Measurements from ENCODE around the gene PSEN2.

The PSEN2 gene

DNA sequence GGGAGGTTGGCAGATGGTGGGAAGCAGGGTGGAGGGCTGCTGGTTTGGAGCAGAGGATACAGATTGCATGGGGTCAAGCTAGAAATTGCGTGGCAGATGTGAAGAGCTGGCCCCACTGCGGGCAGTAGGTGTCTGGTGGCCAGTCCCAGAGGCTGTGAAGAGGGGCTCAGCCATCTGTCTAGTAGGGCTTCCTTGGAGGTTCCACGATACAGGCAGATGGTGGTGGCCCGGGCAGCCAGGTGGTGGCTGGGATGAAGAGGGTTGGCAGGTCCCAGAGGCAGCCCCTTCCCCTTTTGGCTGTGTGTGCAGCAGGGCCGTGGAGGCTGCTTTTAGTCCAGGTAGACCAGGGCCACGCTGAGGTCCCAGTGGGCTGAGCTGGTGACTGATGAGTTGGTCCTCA is 16.6 kb downstream of the PSEN2 start:
- DNase-seq: no peak

DNA sequence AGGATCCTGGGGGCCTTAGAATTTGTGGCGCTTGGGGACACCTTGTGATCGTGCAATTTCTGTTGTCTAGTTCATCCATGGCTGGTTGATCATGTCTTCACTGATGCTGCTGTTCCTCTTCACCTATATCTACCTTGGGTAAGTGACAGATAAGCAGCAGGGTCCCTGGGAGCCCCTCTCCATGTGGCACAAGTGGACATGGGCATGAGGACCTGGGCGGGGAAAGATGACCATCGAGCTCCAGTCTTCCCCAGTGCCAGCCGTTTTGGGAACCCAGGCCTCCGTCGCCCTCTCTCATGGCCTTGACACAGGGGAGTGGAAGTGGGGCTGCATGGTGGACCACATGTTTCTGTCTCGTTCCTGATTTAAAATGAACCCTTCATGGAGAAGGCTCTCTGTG is 17.6 kb downstream of the PSEN2 start:
- DNase-seq: no peak

DNA sequence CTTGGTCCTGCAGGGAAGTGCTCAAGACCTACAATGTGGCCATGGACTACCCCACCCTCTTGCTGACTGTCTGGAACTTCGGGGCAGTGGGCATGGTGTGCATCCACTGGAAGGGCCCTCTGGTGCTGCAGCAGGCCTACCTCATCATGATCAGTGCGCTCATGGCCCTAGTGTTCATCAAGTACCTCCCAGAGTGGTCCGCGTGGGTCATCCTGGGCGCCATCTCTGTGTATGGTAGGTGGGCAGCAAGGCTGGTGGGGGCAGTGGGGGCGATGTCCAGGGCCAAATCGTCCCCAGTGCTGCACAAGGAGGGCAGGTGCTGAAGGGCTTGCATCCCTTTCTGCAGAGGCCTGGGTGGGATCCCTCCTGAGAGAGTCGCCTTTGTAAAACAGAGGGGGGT is 18.4 kb downstream of the PSEN2 start:
- DNase-seq: no peak

DNA sequence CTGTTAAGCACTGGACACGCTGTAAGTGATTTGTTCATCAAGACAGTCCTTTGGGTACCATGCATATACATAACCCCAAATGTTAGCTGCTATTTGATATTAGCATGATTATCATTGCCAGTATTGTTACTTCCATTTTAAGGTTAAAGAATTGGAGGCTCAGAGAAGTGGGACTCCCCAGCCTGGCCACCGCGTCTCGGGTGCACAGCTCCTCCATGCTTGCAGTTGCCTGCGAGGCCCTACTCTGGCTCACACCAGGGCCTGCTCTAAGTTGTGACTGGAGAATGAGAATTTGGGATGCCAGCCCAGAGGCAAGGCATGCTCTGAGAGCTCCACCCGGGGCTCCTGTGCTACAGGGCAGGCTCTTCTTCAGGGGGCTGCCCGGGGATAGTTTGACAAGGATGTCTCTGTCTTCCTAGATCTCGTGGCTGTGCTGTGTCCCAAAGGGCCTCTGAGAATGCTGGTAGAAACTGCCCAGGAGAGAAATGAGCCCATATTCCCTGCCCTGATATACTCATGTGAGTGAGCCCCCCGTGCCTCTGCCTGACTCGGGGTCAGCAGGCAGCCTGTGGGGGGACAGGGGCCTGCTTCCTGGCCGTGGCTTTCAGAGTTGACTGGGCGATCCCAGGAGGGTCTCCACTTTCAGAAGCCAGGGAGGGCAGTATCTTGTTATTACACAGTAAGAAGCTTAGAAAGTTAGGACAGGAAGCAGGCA is 19.4 kb downstream of the PSEN2 start:
- no peak for DNase-seq

DNA sequence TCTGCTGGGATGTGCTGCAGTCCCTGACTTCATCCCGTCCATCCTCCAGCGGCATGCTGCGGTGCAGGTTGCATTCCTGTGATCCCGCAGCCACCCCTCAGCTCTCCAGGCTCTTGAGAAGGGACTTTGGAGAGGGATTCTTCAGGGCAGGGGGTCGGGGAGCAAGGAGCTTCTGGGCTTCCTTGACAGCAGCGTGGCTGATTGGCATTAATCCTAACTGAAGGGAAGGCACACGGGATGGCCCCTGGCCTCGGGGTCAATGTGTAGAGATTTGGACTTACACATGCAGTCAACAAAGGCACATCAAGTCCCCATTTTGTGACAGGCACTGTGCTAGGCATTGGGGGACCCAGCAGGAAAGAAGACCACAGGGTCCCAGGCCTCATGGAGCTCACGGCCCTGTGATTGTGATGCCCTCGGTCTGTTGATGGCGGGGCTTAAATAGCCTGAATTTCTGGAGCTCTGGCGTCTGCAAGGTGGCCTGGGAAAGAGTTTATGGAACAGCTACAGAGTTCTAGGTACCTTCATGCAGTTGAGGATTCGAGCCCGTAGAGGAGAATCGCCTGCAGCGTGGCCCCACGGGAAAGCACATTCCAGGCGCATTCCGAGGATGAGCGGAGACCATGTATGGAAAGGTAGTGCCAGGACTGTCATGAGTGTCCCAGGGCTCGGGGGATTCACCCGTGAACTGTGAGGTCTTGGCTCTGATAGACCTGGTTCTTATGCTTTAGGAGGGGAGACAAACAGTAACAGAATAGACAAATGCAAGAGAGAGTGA is 20.1 kb downstream of the PSEN2 start:
- no peak for DNase-seq

DNA sequence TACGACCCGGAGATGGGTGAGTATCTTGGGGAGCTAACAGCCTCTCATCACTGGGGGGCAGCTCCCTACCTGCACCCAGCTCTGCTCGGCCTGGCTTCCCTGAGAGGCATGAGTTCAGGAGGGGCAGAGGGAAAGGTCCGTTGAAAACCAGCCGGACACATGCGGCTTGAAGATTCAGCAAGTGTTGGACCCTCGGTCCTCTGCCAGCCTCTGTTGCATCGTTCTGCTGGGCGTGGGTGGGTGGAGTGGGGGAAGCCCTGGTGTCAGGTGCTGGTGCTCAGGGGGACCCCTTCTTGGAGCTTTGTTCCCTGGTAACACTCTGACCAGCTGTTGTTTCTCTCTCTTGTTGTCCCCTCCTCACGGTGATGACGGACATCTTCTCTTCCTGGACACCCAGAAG is 20.9 kb downstream of the PSEN2 start:
- no peak for DNase-seq

DNA sequence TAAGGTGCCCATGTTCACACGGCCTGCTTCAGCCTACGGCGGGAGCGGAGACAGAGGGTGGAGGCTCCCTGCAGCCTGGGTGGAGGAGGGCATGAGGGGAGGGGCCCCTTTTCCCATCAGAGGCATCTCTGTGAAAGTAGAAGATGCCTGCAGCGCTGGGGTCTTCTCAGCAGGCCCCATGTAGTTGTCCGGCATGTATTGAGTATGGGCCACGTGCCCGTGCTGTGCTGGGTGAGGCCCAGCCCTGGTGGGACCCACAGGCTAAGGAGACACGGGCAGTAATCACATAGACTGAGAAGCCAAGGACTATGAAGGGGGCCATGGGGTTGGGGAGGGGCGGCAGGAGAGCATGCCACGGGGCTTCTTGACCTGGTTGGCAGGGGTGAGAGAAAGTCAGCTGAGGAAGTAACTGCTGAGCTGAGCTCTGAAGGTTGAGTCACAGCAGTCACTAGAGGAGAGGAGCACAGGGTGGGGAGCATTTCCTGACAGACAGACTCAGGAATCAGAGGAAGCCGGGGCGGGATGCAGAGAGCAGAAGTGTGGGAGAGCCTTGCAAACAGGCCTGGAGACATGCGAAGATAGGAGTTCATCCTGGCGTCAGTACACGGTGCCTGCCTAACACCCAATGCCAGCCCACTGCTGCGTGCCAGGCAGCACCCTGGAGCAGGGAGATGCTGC is 21.6 kb downstream of the PSEN2 start:
- DNase-seq: no peak

DNA sequence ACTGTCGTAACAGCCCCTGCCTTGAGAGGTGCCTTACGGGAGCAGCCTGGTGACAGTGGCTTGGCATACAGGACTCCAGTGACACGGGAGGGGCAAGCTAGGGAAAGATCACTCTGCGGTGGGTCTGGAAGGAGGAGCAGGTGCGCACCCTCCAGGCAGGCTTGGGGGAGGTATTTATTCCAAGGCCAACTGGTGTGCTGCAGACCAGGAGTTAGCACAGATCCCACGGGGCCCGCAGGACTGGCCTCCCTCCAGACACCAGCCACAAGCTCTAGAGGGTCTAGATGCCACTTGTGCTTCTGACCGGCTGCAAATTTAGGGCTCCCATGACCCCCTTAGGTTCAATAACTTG is 22.1 kb downstream of the PSEN2 start:
- DNase-seq: no peak

DNA sequence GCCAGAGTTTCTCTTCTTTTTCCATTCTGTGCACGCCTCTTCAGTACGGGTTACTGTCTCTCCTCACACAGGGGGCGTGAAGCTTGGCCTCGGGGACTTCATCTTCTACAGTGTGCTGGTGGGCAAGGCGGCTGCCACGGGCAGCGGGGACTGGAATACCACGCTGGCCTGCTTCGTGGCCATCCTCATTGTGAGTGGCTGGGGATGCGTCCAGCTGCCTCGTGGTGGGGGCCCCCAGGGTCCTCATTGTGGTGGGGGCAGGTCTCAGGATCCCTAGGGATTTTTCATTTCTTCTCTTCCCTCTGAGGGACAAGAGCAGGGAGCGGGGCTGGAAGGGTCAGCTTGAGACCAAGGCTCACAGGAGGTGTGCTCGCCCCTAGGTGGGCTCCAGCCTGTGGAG is 23.5 kb downstream of the PSEN2 start:
- DNase-seq: no peak

DNA sequence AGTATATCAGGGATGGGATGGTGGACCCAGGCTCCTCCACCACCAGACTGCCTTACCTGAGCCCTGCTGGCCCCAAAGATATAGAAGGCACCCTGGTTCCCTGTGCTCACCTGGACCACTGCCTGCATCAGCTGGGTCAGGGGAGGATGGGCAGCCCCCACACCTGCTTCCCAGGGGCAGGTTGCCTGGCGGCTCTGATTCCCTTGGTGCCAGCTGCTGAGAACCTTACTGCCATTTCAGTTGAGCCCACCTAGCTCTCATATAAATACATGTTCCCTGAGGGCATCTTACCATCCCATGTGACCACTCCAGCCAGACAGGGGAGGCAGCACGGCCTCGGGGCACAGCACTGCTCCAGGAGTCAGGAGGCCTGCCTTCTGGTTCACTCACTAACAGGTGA is 24.4 kb downstream of the PSEN2 start:
- no peak for DNase-seq

DNA sequence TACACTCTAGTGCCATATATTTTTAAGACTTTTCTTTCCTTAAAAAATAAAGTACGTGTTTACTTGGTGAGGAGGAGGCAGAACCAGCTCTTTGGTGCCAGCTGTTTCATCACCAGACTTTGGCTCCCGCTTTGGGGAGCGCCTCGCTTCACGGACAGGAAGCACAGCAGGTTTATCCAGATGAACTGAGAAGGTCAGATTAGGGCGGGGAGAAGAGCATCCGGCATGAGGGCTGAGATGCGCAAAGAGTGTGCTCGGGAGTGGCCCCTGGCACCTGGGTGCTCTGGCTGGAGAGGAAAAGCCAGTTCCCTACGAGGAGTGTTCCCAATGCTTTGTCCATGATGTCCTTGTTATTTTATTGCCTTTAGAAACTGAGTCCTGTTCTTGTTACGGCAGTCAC is 25.2 kb downstream of the PSEN2 start:
- DNase-seq: no peak

DNA sequence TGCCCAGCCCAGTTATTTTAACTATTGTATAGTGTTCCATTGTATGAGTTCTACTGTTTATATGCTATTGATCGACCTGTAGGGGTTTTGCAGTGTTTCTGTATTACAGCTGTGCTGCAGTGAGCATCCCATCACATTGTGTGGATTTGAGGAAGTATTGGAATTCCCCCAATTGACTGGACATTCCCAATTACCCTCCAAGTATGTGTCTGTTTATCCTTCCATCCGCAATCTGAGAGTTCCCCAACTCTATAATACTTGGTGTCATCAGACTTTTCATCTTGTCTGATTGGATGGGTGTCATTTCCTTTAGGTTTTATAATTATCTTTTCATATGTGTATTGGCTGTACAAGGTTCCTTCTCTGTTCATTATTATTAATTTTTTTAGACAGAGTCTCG is 27.8 kb downstream of the PSEN2 start:
- no peak for DNase-seq

DNA sequence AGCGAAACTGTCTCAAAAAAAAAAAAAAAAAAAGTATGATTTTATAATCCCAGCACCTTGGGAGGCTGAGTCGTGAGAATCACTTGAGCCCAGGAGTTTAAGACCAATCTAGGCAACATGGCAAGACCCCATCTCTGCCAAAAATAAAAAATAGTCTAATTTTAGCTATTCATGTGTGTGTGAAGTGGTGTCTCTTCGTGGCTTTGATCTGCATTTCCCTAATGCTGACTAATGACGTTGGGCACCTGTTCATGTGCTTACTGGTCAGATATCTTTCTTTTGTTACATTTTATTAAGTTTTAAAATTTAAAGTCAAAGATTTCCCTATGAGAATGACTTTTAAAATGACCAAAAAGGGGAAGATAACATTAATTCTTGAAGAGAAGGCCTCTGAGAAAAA is 31.0 kb downstream of the PSEN2 start:
- DNase-seq: no peak

DNA sequence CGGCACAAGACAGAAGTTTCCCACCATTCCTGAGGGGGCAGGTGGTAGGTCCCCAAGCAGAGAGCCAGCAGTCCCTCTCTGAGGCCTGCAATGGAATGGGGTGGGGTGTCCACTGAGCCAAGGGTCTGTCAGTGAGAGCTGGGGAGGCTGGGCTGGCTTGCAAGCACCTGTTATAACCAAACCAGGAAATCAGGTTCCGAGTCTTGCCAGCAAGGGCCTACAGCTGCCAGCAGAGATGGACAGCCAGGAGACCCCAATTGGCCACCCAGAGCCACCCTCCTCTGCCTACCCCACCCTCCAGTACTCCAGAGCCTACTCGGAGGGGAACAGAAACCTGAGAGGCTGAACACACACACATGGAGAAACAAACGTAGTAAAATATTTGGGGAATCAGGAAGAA is 32.2 kb downstream of the PSEN2 start:
- no peak for DNase-seq

DNA sequence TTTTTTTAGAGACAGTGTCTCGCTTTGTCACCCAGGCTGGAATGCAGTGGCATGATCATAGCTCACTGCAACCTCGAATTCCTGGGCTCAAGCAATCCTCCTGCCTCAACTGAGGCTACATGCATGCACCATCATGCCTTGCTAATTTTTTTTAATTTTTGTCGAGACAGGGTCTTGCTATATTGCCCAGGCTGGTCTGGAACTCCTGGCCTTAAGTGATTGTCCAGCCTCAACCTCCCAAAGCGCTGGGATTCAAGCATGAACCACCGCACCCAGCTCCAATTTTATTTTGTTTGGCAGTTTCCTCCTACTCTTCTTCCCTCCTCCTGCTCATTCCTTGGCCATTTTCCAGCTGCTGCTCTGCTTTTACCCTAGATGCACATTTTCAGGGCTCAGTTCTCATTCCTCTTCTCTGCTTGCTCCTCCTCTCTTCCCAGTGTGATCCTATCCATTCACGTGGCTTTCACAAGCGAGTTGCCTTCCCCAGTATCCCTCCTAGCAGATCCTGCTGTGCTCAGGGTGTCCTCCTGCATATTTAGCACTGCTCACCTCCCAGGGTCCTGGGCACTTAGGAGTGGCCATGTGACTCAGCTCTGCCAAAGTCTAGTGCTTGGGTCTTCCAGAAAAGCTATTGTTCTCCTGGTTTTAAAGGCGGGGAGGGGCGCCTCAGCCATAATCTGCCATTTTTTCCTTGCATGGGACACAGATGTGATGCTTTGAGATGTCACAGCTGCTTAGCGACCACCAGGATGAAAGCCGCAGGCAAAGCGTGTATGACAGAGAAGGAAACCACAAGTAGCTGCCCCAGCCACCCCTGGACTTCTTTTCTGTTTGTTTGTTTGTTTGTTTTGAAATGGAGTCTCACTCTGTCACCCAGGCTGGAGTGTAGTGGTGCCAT is 33.7 kb downstream of the PSEN2 start:
- peak in 1 of 2 donors; percentile 13 for DNase-seq

DNA sequence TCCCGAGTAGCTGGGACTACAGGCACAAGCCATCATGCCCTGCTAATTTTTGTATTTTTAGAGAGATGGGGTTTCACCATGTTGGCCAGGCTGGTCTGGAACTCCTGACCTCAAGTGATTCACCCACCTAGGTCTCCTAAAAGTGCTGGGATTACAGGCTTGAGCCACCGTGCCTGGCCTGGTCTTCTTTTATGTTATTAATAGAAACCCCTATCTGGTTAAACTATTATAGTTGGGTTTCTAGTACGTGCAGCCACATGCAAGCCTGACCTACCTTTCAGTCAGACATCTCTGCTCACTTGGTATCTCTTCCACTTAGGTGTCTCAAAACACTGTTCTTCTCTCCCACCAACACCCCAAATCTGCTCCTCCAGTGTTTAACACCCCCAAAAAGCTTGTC is 34.4 kb downstream of the PSEN2 start:
- no peak for DNase-seq

DNA sequence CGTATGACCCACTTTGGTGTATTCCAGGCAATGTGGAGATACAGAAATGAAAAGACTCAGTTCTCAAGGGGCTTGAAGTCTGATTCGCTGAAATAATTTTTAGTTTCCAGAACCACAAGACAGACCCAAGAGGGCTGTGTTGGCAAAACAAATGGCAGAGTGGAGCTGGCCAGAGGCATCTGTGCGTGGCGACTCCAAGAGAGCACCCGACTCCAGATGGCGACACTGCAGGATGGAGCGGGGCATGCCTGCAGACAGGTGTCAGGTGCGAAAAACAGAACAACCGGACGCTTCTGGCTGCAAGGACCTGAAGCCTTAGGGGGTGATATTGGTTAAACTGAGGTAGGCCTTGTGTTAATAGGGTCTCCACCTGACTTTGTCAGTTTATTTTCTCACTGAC is 38.0 kb downstream of the PSEN2 start:
- no peak for DNase-seq

DNA sequence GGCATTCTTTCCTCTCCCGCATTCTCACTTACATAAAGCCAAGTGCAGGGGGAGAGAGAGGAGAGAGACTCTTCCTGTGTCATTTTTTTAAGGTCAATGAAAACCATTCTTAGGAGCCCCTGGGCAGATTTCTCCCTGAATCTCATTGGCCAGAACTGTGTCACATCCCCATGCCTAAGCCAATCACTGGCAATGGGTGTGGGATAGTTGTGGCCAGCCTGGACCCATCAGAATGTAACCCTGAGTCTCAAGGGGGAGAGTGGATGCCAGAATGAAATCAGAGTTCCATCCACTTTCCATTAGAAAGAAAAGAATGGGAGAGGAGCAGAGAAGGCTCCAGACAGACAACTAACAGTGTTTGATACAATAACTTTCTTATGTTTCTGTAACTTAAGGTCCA is 38.5 kb downstream of the PSEN2 start:
- DNase-seq: no peak

DNA sequence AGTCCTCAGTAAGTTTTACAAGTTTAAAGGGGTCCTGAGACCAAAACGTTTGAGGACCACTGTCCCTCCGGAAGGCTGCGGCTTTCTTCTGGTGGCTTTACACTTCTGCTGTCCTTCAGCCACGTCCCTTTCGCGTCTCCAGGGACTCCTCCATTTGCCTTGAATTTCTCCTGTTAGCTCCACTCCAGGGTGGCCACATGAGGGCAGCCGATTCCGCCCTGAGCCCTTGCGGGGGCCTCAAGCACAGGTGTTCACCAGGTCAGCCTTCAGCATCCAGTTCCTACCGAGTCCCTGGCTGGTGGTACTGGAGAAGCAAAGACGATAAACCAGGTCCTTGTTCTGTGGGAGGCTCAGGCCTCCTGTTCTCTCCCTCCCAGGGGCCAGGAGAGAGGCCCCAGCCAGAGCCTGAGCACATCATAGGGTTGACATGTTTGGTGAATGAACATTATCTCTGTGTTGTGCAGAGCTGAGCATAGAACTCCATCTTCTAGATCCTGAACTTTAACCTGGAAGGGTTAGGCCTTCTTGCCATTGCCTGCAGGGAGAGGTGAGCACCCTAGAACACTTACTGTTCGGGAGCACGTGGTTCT is 42.3 kb downstream of the PSEN2 start:
- DNase-seq: peak; percentile 34 to 45

DNA sequence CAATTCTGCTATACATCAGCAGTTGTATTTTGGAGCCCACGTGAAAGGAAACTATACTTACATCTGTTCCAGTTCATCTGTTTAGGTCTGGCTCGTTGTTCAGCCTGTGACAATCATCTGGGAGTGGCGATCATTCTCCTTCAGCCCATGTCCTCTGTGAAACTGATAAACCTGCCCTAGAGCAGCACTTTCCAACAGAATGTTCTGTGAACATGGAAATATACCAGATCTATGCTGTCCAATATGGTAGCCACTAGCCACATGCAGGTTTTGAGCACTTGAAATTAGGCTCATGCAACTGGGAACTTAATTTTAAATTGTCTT is 45.2 kb downstream of the PSEN2 start:
- no peak for DNase-seq

DNA sequence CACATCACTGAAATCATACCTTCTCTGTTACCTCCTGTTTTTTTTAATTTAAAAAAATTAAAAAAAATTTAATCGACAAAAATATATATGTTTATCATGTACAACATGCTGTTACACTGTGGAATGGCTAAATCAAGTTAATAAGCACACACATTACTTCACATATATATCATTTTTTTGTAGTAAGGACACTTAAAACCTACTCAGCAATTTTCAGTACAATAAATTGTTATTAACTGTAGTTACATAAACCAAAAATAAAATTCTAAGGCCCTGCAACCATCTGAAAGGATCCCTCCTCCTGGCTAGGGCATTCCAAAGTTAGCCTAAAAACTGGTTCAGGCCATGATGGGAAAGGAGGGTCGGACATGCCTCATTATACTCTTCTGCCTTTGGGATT is 46.1 kb downstream of the PSEN2 start:
- no peak for DNase-seq

DNA sequence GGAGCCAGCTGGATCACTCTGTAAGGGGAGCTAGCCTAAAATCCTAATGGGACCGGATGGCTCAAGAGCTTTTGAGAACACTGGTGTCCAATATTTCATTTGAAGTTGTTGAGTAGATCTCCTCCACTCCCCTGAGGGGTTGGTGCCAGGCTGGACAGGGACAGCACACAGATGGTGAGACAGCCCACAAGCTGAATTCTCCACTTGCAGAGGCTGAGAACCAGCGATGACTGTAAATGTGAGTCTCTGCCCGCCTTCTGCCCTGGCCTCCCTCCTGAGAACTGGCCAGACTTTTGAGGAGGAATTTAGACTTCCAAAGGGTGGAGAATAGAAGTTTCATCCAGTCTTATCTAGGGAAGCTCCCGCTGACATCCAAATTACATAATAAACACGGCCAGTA is 49.2 kb downstream of the PSEN2 start:
- DNase-seq: no peak

DNA sequence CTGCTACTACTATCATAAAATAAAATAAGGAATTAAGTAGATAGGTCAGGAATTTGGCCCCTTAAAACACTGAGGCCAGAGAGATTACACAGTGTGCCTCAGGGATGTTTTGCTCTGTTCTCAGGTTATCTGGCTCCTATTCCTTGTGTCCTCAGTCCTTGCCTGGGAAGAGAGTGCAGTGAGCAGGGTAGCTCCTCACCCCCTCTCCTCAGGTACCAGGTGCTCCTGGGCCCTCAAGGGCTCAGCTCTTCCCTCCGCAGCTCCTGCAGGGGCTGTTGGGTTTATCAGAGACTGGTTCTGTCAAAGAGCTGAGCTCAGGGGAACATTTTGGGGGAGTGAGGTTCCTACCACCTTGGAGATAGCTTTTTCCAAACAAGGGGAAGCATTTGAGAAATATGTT is 49.6 kb downstream of the PSEN2 start:
- no peak for DNase-seq
